Type B pancreatic cell (in vitro differentiated cells): Measurements from ENCODE around the gene RCSD1. TPM values are rescaled to one million over a fixed set of nuclear protein-coding genes. Genes with fewer than 3 reads are reported as not detected.

ENCODE experiments used
- DNase-seq: peaks from one replicate; pipeline ENCODE4 v3.0.0; 2021; ENCODE audit warnings: mixed read lengths; ENCODE audit not compliant: unreplicated experiment; ENCODE audit errors: extremely low spot score
- H3K27ac Mint-ChIP-seq: 2 replicates; pipeline ENCODE4 v1.8.0; 2021; ENCODE audit warnings: mild to moderate bottlenecking, mixed read lengths
- H3K27me3 Mint-ChIP-seq: 2 replicates; pipeline ENCODE4 v1.8.0; 2021; ENCODE audit warnings: mixed read lengths
- H3K36me3 Mint-ChIP-seq: 2 replicates; pipeline ENCODE4 v1.8.0; 2021; ENCODE audit warnings: mixed read lengths
- H3K4me1 Mint-ChIP-seq: one replicate; pipeline ENCODE4 v1.8.0; 2021; ENCODE audit warnings: mixed read lengths; ENCODE audit not compliant: unreplicated experiment
- H3K4me3 Mint-ChIP-seq: 2 replicates; pipeline ENCODE4 v1.8.0; 2021; ENCODE audit warnings: mild to moderate bottlenecking, mixed read lengths
- H3K9me3 Mint-ChIP-seq: 2 replicates; pipeline ENCODE4 v1.8.0; 2021; ENCODE audit warnings: mixed read lengths
- CTCF ChIP-seq: fragments of 200-600 bp; sonication (generic); conservative IDR thresholded peaks from 2 replicates; pipeline ENCODE4 v1.5.0; 2021; ENCODE audit warnings: antibody characterized with exemption, mild to moderate bottlenecking
- total RNA-seq: library from RNA; stranded (reverse); gene quantifications from 2 replicates; pipeline ENCODE4 v1.2.1, GENCODE V29; 2021; ENCODE audit warnings: low replicate concordance

Gene RCSD1
- total RNA-seq, 1 donor from 2014 or later = 0.75 TPM

- Mint-ChIP-seq H3K4me3 (no peak overlapping the region), H3K27me3 (no peaks in the 10 kb centered on the region), H3K9me3 (peaks cover 10% of the 10 kb centered on the region), H3K36me3 (no peaks in the 10 kb centered on the region), H3K4me1 (peaks cover 14% of the 10 kb centered on the region), H3K27ac (no peak overlapping the region)
- no peak for DNase-seq
- no peak for TF ChIP-seq CTCF
Observed at GRCh38 chr1:167601442-167602383, 28.3 kb upstream of the RCSD1 start.

- no peaks in the 10 kb centered on the region for H3K36me3 Mint-ChIP-seq
- H3K27ac Mint-ChIP-seq = no peak overlapping the region
- H3K27me3 Mint-ChIP-seq = no peaks in the 10 kb centered on the region
- no peak overlapping the region for H3K4me3 Mint-ChIP-seq
- H3K4me1 Mint-ChIP-seq = peaks cover 14% of the 10 kb centered on the region
- DNase-seq = no peak
- TF ChIP-seq CTCF = no peak
- peaks cover 10% of the 10 kb centered on the region for H3K9me3 Mint-ChIP-seq
Observed at GRCh38 chr1:167602840-167603239, 27.2 kb upstream of the RCSD1 start.

- Mint-ChIP-seq H3K4me3 (no peak overlapping the region), H3K9me3 (peaks cover 9% of the 10 kb centered on the region)
- no peak for TF ChIP-seq CTCF
Observed at GRCh38 chr1:167605576-167605975, 24.5 kb upstream of the RCSD1 start.

GRCh38 chr1:167611983-167612382, 18.0 kb upstream of the RCSD1 start:
- no peaks in the 10 kb centered on the region for H3K36me3 Mint-ChIP-seq
- peaks cover 5% of the 10 kb centered on the region for H3K4me1 Mint-ChIP-seq
- peaks cover 6% of the 10 kb centered on the region for H3K27me3 Mint-ChIP-seq

More at GRCh38 chr1:167605576-167605975, 24.5 kb upstream of the RCSD1 start:
- no peaks in the 10 kb centered on the region for H3K36me3 Mint-ChIP-seq
- no peak overlapping the region for H3K27ac Mint-ChIP-seq
- peaks cover 3% of the 10 kb centered on the region for H3K27me3 Mint-ChIP-seq
- no peak for DNase-seq
- H3K4me1 Mint-ChIP-seq = peaks cover 6% of the 10 kb centered on the region

More at GRCh38 chr1:167611983-167612382, 18.0 kb upstream of the RCSD1 start:
- Mint-ChIP-seq H3K27ac (no peak overlapping the region), H3K9me3 (peaks cover 9% of the 10 kb centered on the region), H3K4me3 (no peak overlapping the region)
- no peak for DNase-seq
- no peak for TF ChIP-seq CTCF
